ENCODE data around the gene KRT84. TPM values are rescaled to one million over a fixed set of nuclear protein-coding genes. Genes with fewer than 3 reads are reported as not detected.

KRT84 gene
- total RNA-seq, 1 donor from 2014 or later: not detected

- H3K27ac Mint-ChIP-seq: no peak overlapping the region
- CTCF ChIA-PET: no interaction called here
- H3K36me3 Mint-ChIP-seq (ENCODE audit: low read depth): no peaks in the 10 kb centered on the region
- ATAC-seq (ENCODE audit: low read depth) (no peak), DNase-seq (no peak)
- no peaks in the 10 kb centered on the region for H3K4me1 Mint-ChIP-seq
- TF ChIP-seq, protein P1, sequence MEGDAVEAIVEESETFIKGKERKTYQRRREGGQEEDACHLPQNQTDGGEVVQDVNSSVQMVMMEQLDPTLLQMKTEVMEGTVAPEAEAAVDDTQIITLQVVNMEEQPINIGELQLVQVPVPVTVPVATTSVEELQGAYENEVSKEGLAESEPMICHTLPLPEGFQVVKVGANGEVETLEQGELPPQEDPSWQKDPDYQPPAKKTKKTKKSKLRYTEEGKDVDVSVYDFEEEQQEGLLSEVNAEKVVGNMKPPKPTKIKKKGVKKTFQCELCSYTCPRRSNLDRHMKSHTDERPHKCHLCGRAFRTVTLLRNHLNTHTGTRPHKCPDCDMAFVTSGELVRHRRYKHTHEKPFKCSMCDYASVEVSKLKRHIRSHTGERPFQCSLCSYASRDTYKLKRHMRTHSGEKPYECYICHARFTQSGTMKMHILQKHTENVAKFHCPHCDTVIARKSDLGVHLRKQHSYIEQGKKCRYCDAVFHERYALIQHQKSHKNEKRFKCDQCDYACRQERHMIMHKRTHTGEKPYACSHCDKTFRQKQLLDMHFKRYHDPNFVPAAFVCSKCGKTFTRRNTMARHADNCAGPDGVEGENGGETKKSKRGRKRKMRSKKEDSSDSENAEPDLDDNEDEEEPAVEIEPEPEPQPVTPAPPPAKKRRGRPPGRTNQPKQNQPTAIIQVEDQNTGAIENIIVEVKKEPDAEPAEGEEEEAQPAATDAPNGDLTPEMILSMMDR (IDR thresholded peaks at IDR 0.05): no peak
- H3K4me3 Mint-ChIP-seq: no peak overlapping the region
- POLR2A ChIA-PET: no interaction called here
- intact Hi-C loops (cut with micrococcal nuclease): no loop called here
- H3K9me3 Mint-ChIP-seq: no peaks in the 10 kb centered on the region
- H3K27me3 Mint-ChIP-seq: peaks cover 16% of the 10 kb centered on the region
Measured at GRCh38 chr12:52423661-52424500, 38.4 kb upstream of the KRT84 start.

DNA sequence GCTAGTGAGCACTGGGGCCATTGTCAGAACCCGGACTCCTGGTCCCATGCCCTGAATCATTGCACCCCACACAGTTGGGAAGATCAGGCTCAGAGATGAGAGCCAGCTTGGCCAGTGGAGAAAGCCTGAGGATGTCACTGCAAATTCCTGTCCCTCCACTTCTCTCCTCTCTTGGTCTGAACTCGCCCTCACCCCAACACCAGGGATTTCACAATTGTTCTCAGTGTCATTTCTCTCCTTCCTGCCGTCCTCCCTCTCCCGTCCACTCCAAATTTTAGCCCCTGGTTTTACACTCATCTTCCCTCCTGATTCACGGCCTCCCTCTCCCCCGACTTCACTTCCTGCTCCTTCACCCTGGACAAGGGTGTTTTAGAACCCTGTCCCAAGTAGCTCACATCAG lies 37.6 kb upstream of the KRT84 start:
- Mint-ChIP-seq H3K27ac (no peak overlapping the region), H3K4me3 (no peak overlapping the region), H3K9me3 (no peaks in the 10 kb centered on the region), H3K36me3 (ENCODE audit: low read depth) (no peaks in the 10 kb centered on the region), H3K27me3 (peaks cover 14% of the 10 kb centered on the region), H3K4me1 (no peaks in the 10 kb centered on the region)
- DNase-seq: no peak
- TF ChIP-seq, protein P1 (IDR thresholded peaks at IDR 0.05): no peak
- no peak for ATAC-seq (ENCODE audit: low read depth)
- POLR2A ChIA-PET: no interaction called here
- intact Hi-C loops (cut with micrococcal nuclease): no loop called here
- CTCF ChIA-PET: no interaction called here

- ATAC-seq (ENCODE audit: low read depth) (no peak), DNase-seq (no peak)
- H3K4me3 Mint-ChIP-seq: no peak overlapping the region
- H3K27me3 Mint-ChIP-seq: peaks cover 17% of the 10 kb centered on the region
- no peaks in the 10 kb centered on the region for H3K36me3 Mint-ChIP-seq (ENCODE audit: low read depth)
- TF ChIP-seq, protein P1 (IDR thresholded peaks at IDR 0.05): no peak
- POLR2A ChIA-PET: no interaction called here
- intact Hi-C loops (cut with micrococcal nuclease): no loop called here
- H3K9me3 Mint-ChIP-seq: no peaks in the 10 kb centered on the region
- H3K4me1 Mint-ChIP-seq: no peaks in the 10 kb centered on the region
- CTCF ChIA-PET: no interaction called here
- H3K27ac Mint-ChIP-seq: no peak overlapping the region
Measured at GRCh38 chr12:52419656-52420055, 34.2 kb upstream of the KRT84 start.

DNA sequence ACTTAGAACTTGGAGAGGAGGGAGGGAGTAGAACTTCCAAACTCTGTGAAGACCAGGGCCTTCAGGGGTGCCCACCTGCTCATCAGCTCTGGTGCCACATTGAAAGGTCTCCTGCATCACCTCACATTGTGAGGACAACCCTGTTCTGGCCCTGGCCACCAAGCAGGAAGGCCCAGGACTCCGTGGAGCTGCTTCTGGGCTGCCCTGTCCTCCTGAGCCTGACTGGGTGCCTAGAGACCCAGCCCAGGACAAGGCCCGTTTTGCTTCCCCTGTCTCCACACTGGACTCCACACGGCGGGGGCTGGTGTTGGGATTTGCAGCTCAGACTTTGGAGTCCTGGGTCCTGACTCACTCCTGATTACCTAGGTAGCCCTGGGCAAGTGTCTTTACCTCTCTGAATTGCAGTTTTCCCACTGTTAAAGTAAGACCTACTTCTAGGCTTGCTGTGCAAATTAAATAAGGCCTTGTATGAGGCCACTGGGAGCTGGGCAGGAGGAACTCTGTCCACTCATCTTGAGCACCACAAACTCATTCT lies 33.2 kb upstream of the KRT84 start:
- no peak overlapping the region for H3K4me3 Mint-ChIP-seq
- CTCF ChIA-PET: no interaction called here
- intact Hi-C loops (cut with micrococcal nuclease): no loop called here
- no peaks in the 10 kb centered on the region for H3K9me3 Mint-ChIP-seq
- no peaks in the 10 kb centered on the region for H3K36me3 Mint-ChIP-seq (ENCODE audit: low read depth)
- ATAC-seq (ENCODE audit: low read depth) (no peak), DNase-seq (no peak)
- no peaks in the 10 kb centered on the region for H3K4me1 Mint-ChIP-seq
- no peak overlapping the region for H3K27ac Mint-ChIP-seq
- POLR2A ChIA-PET: no interaction called here
- peaks cover 20% of the 10 kb centered on the region for H3K27me3 Mint-ChIP-seq
- TF ChIP-seq, protein P1 (IDR thresholded peaks at IDR 0.05): no peak

- Mint-ChIP-seq H3K9me3 (no peaks in the 10 kb centered on the region), H3K27ac (no peak overlapping the region), H3K4me3 (no peak overlapping the region), H3K36me3 (ENCODE audit: low read depth) (no peaks in the 10 kb centered on the region), H3K4me1 (no peaks in the 10 kb centered on the region), H3K27me3 (peaks cover 15% of the 10 kb centered on the region)
- TF ChIP-seq, protein P1 (IDR thresholded peaks at IDR 0.05): no peak
- intact Hi-C loops (cut with micrococcal nuclease): no loop called here
- DNase-seq (no peak), ATAC-seq (ENCODE audit: low read depth) (no peak)
- ChIA-PET POLR2A (no interaction called here), CTCF (no interaction called here)
Measured at GRCh38 chr12:52417740-52418139, 32.3 kb upstream of the KRT84 start.
